Activated naive CD4-positive, alpha-beta T cell treated with anti-CD3 and anti-CD28 coated beads, Interleukin-2, amount 10 ng/mL, durations not matched to agents 7 days and 5 days (primary cell): ENCODE data around the gene KRT72.
A peak's percentile ranks its signal among the peaks of the same experiment; 100 is the strongest.
"Not testable (repeated sequence)": the region's sequence is repeated elsewhere in the genome, so short reads cannot be mapped to it uniquely, and the experiment has no call there.

Experiments used
- CTCF ChIA-PET: fragments of 350-600 bp; sonication (Branson Sonifier 250); formaldehyde crosslinking; loops from one replicate; lab custom pipeline; 2021; ENCODE audit warnings: antibody characterized with exemption; lab: Charles Lee
- DNase-seq: peaks from one replicate; pipeline ENCODE4 v3.0.0-alpha.2; 2020
- H3K27ac Mint-ChIP-seq: one replicate; pipeline ENCODE4 v1.8.0; 2021; ENCODE audit warnings: mild to moderate bottlenecking, moderate library complexity, mixed read lengths
- H3K27me3 Mint-ChIP-seq: one replicate; pipeline ENCODE4 v1.8.0; 2021; ENCODE audit warnings: mild to moderate bottlenecking, mixed read lengths
- H3K36me3 Mint-ChIP-seq: one replicate; pipeline ENCODE4 v1.8.0; 2021; ENCODE audit warnings: mixed read lengths
- H3K4me1 Mint-ChIP-seq: one replicate; pipeline ENCODE4 v1.8.0; 2021; ENCODE audit warnings: mixed read lengths
- H3K4me3 Mint-ChIP-seq: one replicate; pipeline ENCODE4 v1.8.0; 2021; ENCODE audit warnings: mild to moderate bottlenecking, moderate library complexity, mixed read lengths
- H3K9me3 Mint-ChIP-seq: one replicate; pipeline ENCODE4 v1.8.0; 2021; ENCODE audit warnings: mixed read lengths

The KRT72 gene

GRCh38 chr12:52607314-52607713 is 6.1 kb upstream of the KRT72 start:
- CTCF ChIA-PET: no interaction called here
- peaks cover 3% of the 10 kb centered on the region for H3K9me3 Mint-ChIP-seq
- peaks cover 3% of the 10 kb centered on the region for H3K27me3 Mint-ChIP-seq
- DNase-seq: no peak
- no peaks in the 10 kb centered on the region for H3K36me3 Mint-ChIP-seq
- peaks cover 84% of the 10 kb centered on the region for H3K4me1 Mint-ChIP-seq
- H3K4me3 Mint-ChIP-seq: no peak overlapping the region
- H3K27ac Mint-ChIP-seq: no peak overlapping the region

- no peak overlapping the region for H3K4me3 Mint-ChIP-seq
- CTCF ChIA-PET: interaction anchor here (0.8 to 1.3 kb wide), 2 partner anchors 259 to 273 kb away, joined by 3 read pairs; no protein-coding TSS in a partner anchor
- no peak for DNase-seq
- H3K27ac Mint-ChIP-seq: no peak overlapping the region
- H3K27me3 Mint-ChIP-seq: peaks cover 7% of the 10 kb centered on the region
- H3K4me1 Mint-ChIP-seq: peaks cover 78% of the 10 kb centered on the region
- H3K9me3 Mint-ChIP-seq: peaks cover 3% of the 10 kb centered on the region
- no peaks in the 10 kb centered on the region for H3K36me3 Mint-ChIP-seq
Observed at GRCh38 chr12:52606581-52607218, 5.4 kb upstream of the KRT72 start.

- no peaks in the 10 kb centered on the region for H3K36me3 Mint-ChIP-seq
- peaks cover 10% of the 10 kb centered on the region for H3K27me3 Mint-ChIP-seq
- CTCF ChIA-PET: interaction anchor here (0.8 to 1.3 kb wide), 2 partner anchors 259 to 274 kb away, joined by 3 read pairs; no protein-coding TSS in a partner anchor
- H3K27ac Mint-ChIP-seq: no peak overlapping the region
- no peak for DNase-seq
- peaks cover 72% of the 10 kb centered on the region for H3K4me1 Mint-ChIP-seq
- peaks cover 3% of the 10 kb centered on the region for H3K9me3 Mint-ChIP-seq
- H3K4me3 Mint-ChIP-seq: no peak overlapping the region
Observed at GRCh38 chr12:52606096-52606495, 4.8 kb upstream of the KRT72 start.

GRCh38 chr12:52605542-52605941 is 4.3 kb upstream of the KRT72 start:
- Mint-ChIP-seq H3K27me3 (peaks cover 10% of the 10 kb centered on the region), H3K4me1 (peaks cover 67% of the 10 kb centered on the region), H3K27ac (no peak overlapping the region), H3K9me3 (peaks cover 3% of the 10 kb centered on the region), H3K4me3 (no peak overlapping the region), H3K36me3 (no peaks in the 10 kb centered on the region)
- CTCF ChIA-PET: interaction anchor here (1.3 kb wide), 2 partner anchors 22 to 274 kb away, joined by 3 read pairs; no protein-coding TSS in a partner anchor
- no peak for DNase-seq

GRCh38 chr12:52604859-52605258 is 3.6 kb upstream of the KRT72 start:
- Mint-ChIP-seq H3K4me3 (no peak overlapping the region), H3K27me3 (peaks cover 16% of the 10 kb centered on the region), H3K4me1 (peaks cover 60% of the 10 kb centered on the region), H3K9me3 (peaks cover 3% of the 10 kb centered on the region), H3K27ac (no peak overlapping the region), H3K36me3 (no peaks in the 10 kb centered on the region)
- CTCF ChIA-PET: interaction anchor here (1.3 kb wide), 1 partner anchor 21 kb away, joined by 3 read pairs; no protein-coding TSS in a partner anchor
- DNase-seq: peak; percentile 20

GRCh38 chr12:52603314-52603713 is 2.1 kb upstream of the KRT72 start:
- peaks cover 44% of the 10 kb centered on the region for H3K4me1 Mint-ChIP-seq
- no peak overlapping the region for H3K27ac Mint-ChIP-seq
- no peaks in the 10 kb centered on the region for H3K36me3 Mint-ChIP-seq
- H3K9me3 Mint-ChIP-seq: peaks cover 3% of the 10 kb centered on the region
- peaks cover 29% of the 10 kb centered on the region for H3K27me3 Mint-ChIP-seq
- DNase-seq: peak; percentile 47
- H3K4me3 Mint-ChIP-seq: no peak overlapping the region
- CTCF ChIA-PET: no interaction called here

- no peak for DNase-seq
- H3K4me3 Mint-ChIP-seq: no peak overlapping the region
Observed at GRCh38 chr12:52602552-52602951, 1.3 kb upstream of the KRT72 start.

GRCh38 chr12:52601671-52602070 is 408 bp upstream of the KRT72 start:
- Mint-ChIP-seq H3K4me1 (peaks cover 34% of the 10 kb centered on the region), H3K9me3 (peaks cover 3% of the 10 kb centered on the region), H3K36me3 (no peaks in the 10 kb centered on the region), H3K4me3 (no peak overlapping the region), H3K27ac (no peak overlapping the region), H3K27me3 (peaks cover 34% of the 10 kb centered on the region)
- no peak for DNase-seq
- CTCF ChIA-PET: no interaction called here

More at GRCh38 chr12:52602552-52602951, 1.3 kb upstream of the KRT72 start:
- Mint-ChIP-seq H3K36me3 (no peaks in the 10 kb centered on the region), H3K27me3 (peaks cover 34% of the 10 kb centered on the region), H3K27ac (no peak overlapping the region), H3K4me1 (peaks cover 40% of the 10 kb centered on the region), H3K9me3 (peaks cover 3% of the 10 kb centered on the region)
- CTCF ChIA-PET: no interaction called here

GRCh38 chr12:52600475-52600874 is 788 bp downstream of the KRT72 start:
- Mint-ChIP-seq H3K27me3 (peaks cover 34% of the 10 kb centered on the region), H3K4me3 (no peak overlapping the region), H3K27ac (no peak overlapping the region), H3K36me3 (no peaks in the 10 kb centered on the region), H3K4me1 (peaks cover 27% of the 10 kb centered on the region), H3K9me3 (peaks cover 3% of the 10 kb centered on the region)
- no peak for DNase-seq
- CTCF ChIA-PET: interaction anchor here (0.6 kb wide), 1 partner anchor 39 kb away, joined by 3 read pairs; no protein-coding TSS in a partner anchor

GRCh38 chr12:52600071-52600470 is 1.2 kb downstream of the KRT72 start:
- Mint-ChIP-seq H3K27me3 (peaks cover 34% of the 10 kb centered on the region), H3K9me3 (peaks cover 2% of the 10 kb centered on the region), H3K4me3 (no peak overlapping the region), H3K4me1 (peaks cover 24% of the 10 kb centered on the region), H3K27ac (no peak overlapping the region), H3K36me3 (no peaks in the 10 kb centered on the region)
- CTCF ChIA-PET: interaction anchor here (0.6 kb wide), 1 partner anchor 40 kb away, joined by 3 read pairs; no protein-coding TSS in a partner anchor
- no peak for DNase-seq

GRCh38 chr12:52598966-52599365 is 2.3 kb downstream of the KRT72 start:
- peaks cover 34% of the 10 kb centered on the region for H3K27me3 Mint-ChIP-seq
- DNase-seq: no peak
- H3K36me3 Mint-ChIP-seq: no peaks in the 10 kb centered on the region
- no peaks in the 10 kb centered on the region for H3K9me3 Mint-ChIP-seq
- CTCF ChIA-PET: interaction anchor here (1.0 kb wide), 1 partner anchor 8 kb away, joined by 3 read pairs; no protein-coding TSS in a partner anchor
- H3K4me1 Mint-ChIP-seq: peaks cover 13% of the 10 kb centered on the region
- H3K27ac Mint-ChIP-seq: no peak overlapping the region
- no peak overlapping the region for H3K4me3 Mint-ChIP-seq

GRCh38 chr12:52594237-52594636 is 7.0 kb downstream of the KRT72 start:
- CTCF ChIA-PET, H3K36me3 Mint-ChIP-seq, H3K4me1 Mint-ChIP-seq, H3K4me3 Mint-ChIP-seq, DNase-seq, H3K27ac Mint-ChIP-seq, H3K9me3 Mint-ChIP-seq: not testable (repeated sequence)
- H3K27me3 Mint-ChIP-seq: peaks cover 13% of the 10 kb centered on the region

- no peak overlapping the region for H3K4me3 Mint-ChIP-seq
- no peaks in the 10 kb centered on the region for H3K9me3 Mint-ChIP-seq
- no peak overlapping the region for H3K27ac Mint-ChIP-seq
- DNase-seq: no peak
- CTCF ChIA-PET: interaction anchor here (1.2 to 1.3 kb wide), 3 partner anchors 7 to 288 kb away, joined by 3 to 4 read pairs (median 4); no protein-coding TSS in a partner anchor
- H3K27me3 Mint-ChIP-seq: no peaks in the 10 kb centered on the region
- peaks cover 9% of the 10 kb centered on the region for H3K4me1 Mint-ChIP-seq
- H3K36me3 Mint-ChIP-seq: no peaks in the 10 kb centered on the region
Observed at GRCh38 chr12:52591521-52591920, 9.7 kb downstream of the KRT72 start.

GRCh38 chr12:52590021-52590420 is 11.2 kb downstream of the KRT72 start:
- Mint-ChIP-seq H3K4me3 (no peak overlapping the region), H3K27ac (no peak overlapping the region), H3K4me1 (peaks cover 24% of the 10 kb centered on the region), H3K9me3 (no peaks in the 10 kb centered on the region), H3K27me3 (no peaks in the 10 kb centered on the region), H3K36me3 (no peaks in the 10 kb centered on the region)
- DNase-seq: no peak
- CTCF ChIA-PET: interaction anchor here (1.6 to 14.2 kb wide), 3 partner anchors 21 to 289 kb away, joined by 6 to 244 read pairs (median 12); no protein-coding TSS in a partner anchor

GRCh38 chr12:52587563-52587962 is 13.7 kb downstream of the KRT72 start:
- no peak for DNase-seq
- no peaks in the 10 kb centered on the region for H3K9me3 Mint-ChIP-seq
- H3K36me3 Mint-ChIP-seq: no peaks in the 10 kb centered on the region
- no peak overlapping the region for H3K27ac Mint-ChIP-seq
- no peak overlapping the region for H3K4me3 Mint-ChIP-seq
- no peaks in the 10 kb centered on the region for H3K27me3 Mint-ChIP-seq
- CTCF ChIA-PET: interaction anchor here (1.3 to 14.2 kb wide), 4 partner anchors 23 to 291 kb away, joined by 3 to 244 read pairs (median 83); partner anchors contain the start of gene KRT1
- peaks cover 35% of the 10 kb centered on the region for H3K4me1 Mint-ChIP-seq
